ENCODE results near the gene CDK2. TPM values are rescaled to one million over a fixed set of nuclear protein-coding genes. Genes with fewer than 3 reads are reported as not detected.

CDK2 gene
- total RNA-seq, 2 donors from 2014 or later: 60.8 to 69.8 TPM

- no peaks in the 10 kb centered on the region for H3K27me3 Mint-ChIP-seq (ENCODE audit: insufficient read depth)
- Histone ChIP-seq H3K9ac (ENCODE audit: extremely low read depth, low read length, poor library complexity, severe bottlenecking) (peak overlapping the region; percentile 81), H3K36me3 (ENCODE audit: control insufficient read depth, insufficient read depth, low read length) (peaks cover 45% of the 10 kb centered on the region), H3K4me1 (ENCODE audit: control insufficient read depth, insufficient read depth, low read length) (peaks cover 4% of the 10 kb centered on the region), H3K27ac (ENCODE audit: low read depth, low read length) (no peak overlapping the region), H3K27me3 (ENCODE audit: control insufficient read depth, insufficient read depth, low read length, poor library complexity, severe bottlenecking) (no peaks in the 10 kb centered on the region), H3K4me3 (ENCODE audit: low read length) (peak overlapping the region; percentile 91), H3K9me3 (ENCODE audit: control insufficient read depth, low read length) (no peaks in the 10 kb centered on the region)
- H3K4me3 Mint-ChIP-seq: peak overlapping the region; percentile 99
- TF ChIP-seq, protein P1, sequence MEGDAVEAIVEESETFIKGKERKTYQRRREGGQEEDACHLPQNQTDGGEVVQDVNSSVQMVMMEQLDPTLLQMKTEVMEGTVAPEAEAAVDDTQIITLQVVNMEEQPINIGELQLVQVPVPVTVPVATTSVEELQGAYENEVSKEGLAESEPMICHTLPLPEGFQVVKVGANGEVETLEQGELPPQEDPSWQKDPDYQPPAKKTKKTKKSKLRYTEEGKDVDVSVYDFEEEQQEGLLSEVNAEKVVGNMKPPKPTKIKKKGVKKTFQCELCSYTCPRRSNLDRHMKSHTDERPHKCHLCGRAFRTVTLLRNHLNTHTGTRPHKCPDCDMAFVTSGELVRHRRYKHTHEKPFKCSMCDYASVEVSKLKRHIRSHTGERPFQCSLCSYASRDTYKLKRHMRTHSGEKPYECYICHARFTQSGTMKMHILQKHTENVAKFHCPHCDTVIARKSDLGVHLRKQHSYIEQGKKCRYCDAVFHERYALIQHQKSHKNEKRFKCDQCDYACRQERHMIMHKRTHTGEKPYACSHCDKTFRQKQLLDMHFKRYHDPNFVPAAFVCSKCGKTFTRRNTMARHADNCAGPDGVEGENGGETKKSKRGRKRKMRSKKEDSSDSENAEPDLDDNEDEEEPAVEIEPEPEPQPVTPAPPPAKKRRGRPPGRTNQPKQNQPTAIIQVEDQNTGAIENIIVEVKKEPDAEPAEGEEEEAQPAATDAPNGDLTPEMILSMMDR (conservative IDR thresholded peaks at IDR 0.05): no peak
- H3K36me3 Mint-ChIP-seq (ENCODE audit: low read depth): peaks cover 31% of the 10 kb centered on the region
- 91 to 96% methylated on average over 3 to 4 of the region's 4 CpGs for WGBS, 2 experiments (ENCODE audit: insufficient coverage in 1 of 2, insufficient read length in 1 of 2)
- H3K9me3 Mint-ChIP-seq: no peaks in the 10 kb centered on the region
- no peak overlapping the region for H3K27ac Mint-ChIP-seq
- DNase-seq: no peak
- H3K4me1 Mint-ChIP-seq: peaks cover 17% of the 10 kb centered on the region
Observed at GRCh38 chr12:55925371-55925770, 41.3 kb upstream of the CDK2 start.

DNA sequence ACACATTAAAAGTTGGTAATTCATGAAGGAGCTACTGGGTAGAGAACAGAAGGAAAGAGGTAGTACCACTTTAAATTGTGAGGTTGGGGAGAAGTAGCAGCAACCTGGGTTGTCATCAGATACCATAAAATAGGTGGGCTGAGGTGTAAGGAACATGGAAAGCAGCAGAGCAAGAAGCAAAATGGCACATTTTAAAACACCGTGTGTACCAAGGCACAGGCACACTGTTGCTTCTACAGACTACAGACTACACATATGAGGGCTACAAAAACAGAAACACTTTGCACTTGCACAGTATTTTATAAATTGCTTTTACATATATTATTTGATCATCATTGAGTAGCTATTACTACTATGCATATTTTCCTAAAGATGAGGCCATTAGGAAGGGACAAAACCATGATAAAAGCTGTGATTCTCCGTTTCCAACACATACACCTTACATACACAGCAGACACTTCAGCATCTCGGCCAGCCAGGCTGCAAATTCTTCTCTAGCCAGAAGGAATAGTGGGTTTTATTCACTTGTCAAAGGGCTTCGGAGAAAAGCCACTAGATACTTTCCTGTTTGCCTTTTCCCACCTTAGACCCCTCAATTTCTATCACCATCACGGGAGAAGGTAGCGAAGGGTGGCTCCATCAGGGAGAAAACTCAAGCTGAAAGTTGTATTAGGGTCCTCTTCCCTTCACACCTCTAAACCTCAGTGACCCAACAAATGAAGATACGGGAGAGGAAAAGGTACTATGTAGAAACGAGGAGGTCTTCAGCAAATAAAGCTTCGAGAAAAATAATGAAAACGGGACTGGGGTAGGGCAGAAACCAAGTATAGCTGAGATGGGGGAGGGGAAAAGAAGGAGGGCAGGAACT lies 40.5 kb upstream of the CDK2 start:
- Mint-ChIP-seq H3K9me3 (no peaks in the 10 kb centered on the region), H3K27me3 (ENCODE audit: insufficient read depth) (peaks cover under 1% of the 10 kb centered on the region), H3K4me1 (peaks cover 21% of the 10 kb centered on the region), H3K36me3 (ENCODE audit: low read depth) (peaks cover 27% of the 10 kb centered on the region), H3K27ac (peak overlapping the region; percentile 99), H3K4me3 (peak overlapping the region; percentile 99)
- Histone ChIP-seq H3K36me3 (ENCODE audit: control insufficient read depth, insufficient read depth, low read length) (peaks cover 39% of the 10 kb centered on the region), H3K27me3 (ENCODE audit: control insufficient read depth, insufficient read depth, low read length, poor library complexity, severe bottlenecking) (no peaks in the 10 kb centered on the region), H3K9ac (ENCODE audit: extremely low read depth, low read length, poor library complexity, severe bottlenecking) (peak overlapping the region; percentile 81), H3K4me3 (ENCODE audit: low read length) (peak overlapping the region; percentile 91), H3K4me1 (ENCODE audit: control insufficient read depth, insufficient read depth, low read length) (peaks cover 4% of the 10 kb centered on the region), H3K27ac (ENCODE audit: low read depth, low read length) (peak overlapping the region; percentile 75), H3K9me3 (ENCODE audit: control insufficient read depth, low read length) (no peaks in the 10 kb centered on the region)
- 27 to 28% methylated on average over 4 to 10 of the region's 10 CpGs for WGBS, 2 experiments (ENCODE audit: insufficient coverage in 1 of 2, insufficient read length in 1 of 2)
- peak; percentile 54 for DNase-seq
- TF ChIP-seq, protein P1 (conservative IDR thresholded peaks at IDR 0.05): no peak

- no peaks in the 10 kb centered on the region for H3K9me3 Mint-ChIP-seq
- peaks cover 9% of the 10 kb centered on the region for H3K27me3 Mint-ChIP-seq (ENCODE audit: insufficient read depth)
- peaks cover 25% of the 10 kb centered on the region for H3K36me3 Mint-ChIP-seq (ENCODE audit: low read depth)
- peak; percentile 98 for DNase-seq
- H3K27ac Mint-ChIP-seq: peak overlapping the region; percentile 99
- TF ChIP-seq, protein P1 (conservative IDR thresholded peaks at IDR 0.05): peak; percentile 90
- H3K36me3 ChIP-seq (ENCODE audit: control insufficient read depth, insufficient read depth, low read length): peaks cover 30% of the 10 kb centered on the region
- H3K27ac ChIP-seq (ENCODE audit: low read depth, low read length): peak overlapping the region; percentile 75
- no peaks in the 10 kb centered on the region for H3K9me3 ChIP-seq (ENCODE audit: control insufficient read depth, low read length)
- H3K4me3 ChIP-seq (ENCODE audit: low read length): peak overlapping the region; percentile 91
- WGBS, 2 experiments (ENCODE audit: insufficient coverage in 1 of 2, insufficient read length in 1 of 2): 0 to 1% methylated on average over 21 to 42 of the region's 42 CpGs
- peak overlapping the region; percentile 81 for H3K9ac ChIP-seq (ENCODE audit: extremely low read depth, low read length, poor library complexity, severe bottlenecking)
- H3K27me3 ChIP-seq (ENCODE audit: control insufficient read depth, insufficient read depth, low read length, poor library complexity, severe bottlenecking): peaks cover 6% of the 10 kb centered on the region
- peaks cover 9% of the 10 kb centered on the region for H3K4me1 ChIP-seq (ENCODE audit: control insufficient read depth, insufficient read depth, low read length)
- peaks cover 26% of the 10 kb centered on the region for H3K4me1 Mint-ChIP-seq
- H3K4me3 Mint-ChIP-seq: peak overlapping the region; percentile 99
Observed at GRCh38 chr12:55926738-55927587, 39.7 kb upstream of the CDK2 start.

All from endodermal cell (in vitro differentiated cells).